Esophagus squamous epithelium (tissue), 5 donors: ENCODE measurements around the gene RAB6B. TPM values are rescaled to one million over a fixed set of nuclear protein-coding genes. Genes with fewer than 3 reads are reported as not detected.

Experiments used
- DNase-seq: peaks from one replicate; lab custom pipeline; 2025; lab: John Stamatoyannopoulos, UW
- H3K27ac ChIP-seq, 4 donors: fragments of 200-600 bp; sonication (generic); one replicate each; pipeline ENCODE4 v1.5.1; 2016 to 2019; ENCODE audit warnings: mild to moderate bottlenecking in 1 of 4
- H3K27me3 ChIP-seq, 4 donors: fragments of 200-600 bp; sonication (generic); 1 replicate in 3 of 4; 2 replicates in 1 of 4; pipeline versions ENCODE4 v1.5.1 to v1.6.0; 2017 to 2021; ENCODE audit warnings: antibody characterized with exemption in 1 of 4
- H3K36me3 ChIP-seq, 3 donors: fragments of 200-600 bp; sonication (generic); one replicate each; pipeline ENCODE4 v1.5.1; 2016 to 2019
- H3K4me1 ChIP-seq, 3 donors: fragments of 200-600 bp; sonication (generic); one replicate each; pipeline ENCODE4 v1.5.1; 2017 to 2019
- H3K4me3 ChIP-seq, 4 donors: fragments of 200-600 bp; sonication (generic); 1 replicate in 3 of 4; 2 replicates in 1 of 4; pipeline ENCODE4 v1.5.1; 2016 to 2019; ENCODE audit warnings: mild to moderate bottlenecking in 2 of 4, moderate library complexity in 1 of 4
- H3K9me3 ChIP-seq, 3 donors: fragments of 200-600 bp; sonication (generic); one replicate each; pipeline ENCODE4 v1.5.1; 2016 to 2019
- CTCF ChIP-seq, 6 experiments: fragments of 450-650 bp in 4 of 6; fragments of 200-600 bp in 2 of 6; sonication (generic) in 2 of 6; IDR thresholded peaks; one replicate each; pipeline ENCODE4 v1.5.1; 2016 to 2019; ENCODE audit warnings: antibody characterized with exemption in 6 of 6, mild to moderate bottlenecking in 4 of 6, moderate library complexity in 4 of 6
- POLR2A ChIP-seq, 4 donors: fragments of 450-650 bp; IDR thresholded peaks; one replicate each; pipeline ENCODE4 v1.6.1; 2017; ENCODE audit warnings: antibody characterized with exemption in 4 of 4, mild to moderate bottlenecking in 4 of 4, moderate library complexity in 3 of 4
- WGBS, 2 donors: methylation state at CpG; one replicate each; pipeline ENCODE4 v1.1.5; 2018; 5-methylcytosine and 5-hydroxymethylcytosine counted together
- intact Hi-C: fragments of 100-400 bp; cut with DNase I; formaldehyde crosslinking; loops from one replicate; pipeline ENCODE4 v1.15.0; 2022
- total RNA-seq, 4 donors: library from RNA; depleted of rRNA; stranded (reverse); fragments of >200 nt; gene quantifications; one replicate each; pipeline ENCODE4 v1.1.0, GENCODE V29; 2016
- donor health status: DM: yes; HTN: yes; CAD: no.

The RAB6B gene
- total RNA-seq, 4 donors from 2014 or later, result 0.09 to 1.7 (median 0.68) TPM

GRCh38 chr3:133779626-133780203, 116.0 kb downstream of the RAB6B start:
- TF ChIP-seq POLR2A (IDR thresholded peaks at IDR 0.05) (no peak), CTCF (IDR thresholded peaks at IDR 0.05) (no peak)
- H3K9me3 ChIP-seq, result no peaks in the 10 kb centered on the region
- no peak overlapping the region for H3K4me3 ChIP-seq
- DNase-seq, result no peak
- peaks cover 0 to 6% (median 0%) of the 10 kb centered on the region in 3 donors for H3K36me3 ChIP-seq
- no peak overlapping the region for H3K27ac ChIP-seq
- intact Hi-C loops, result no loop called here
- 62 to 64% methylated on average over 4 of the region's 4 CpGs for WGBS, 2 donors
- no peaks in the 10 kb centered on the region for H3K27me3 ChIP-seq
- H3K4me1 ChIP-seq, result peaks cover 0 to 36% (median 5%) of the 10 kb centered on the region in 3 donors

GRCh38 chr3:133777807-133778568, 117.7 kb downstream of the RAB6B start:
- no peaks in the 10 kb centered on the region for H3K9me3 ChIP-seq
- peaks cover 0 to 36% (median 5%) of the 10 kb centered on the region in 3 donors for H3K4me1 ChIP-seq
- H3K27ac ChIP-seq, result peak overlapping the region in 3 of 4 donors; percentile 28 to 75 (median 72)
- DNase-seq, result no peak
- H3K27me3 ChIP-seq, result no peaks in the 10 kb centered on the region
- peaks cover 0 to 9% (median 0%) of the 10 kb centered on the region in 3 donors for H3K36me3 ChIP-seq
- H3K4me3 ChIP-seq, result no peak overlapping the region
- TF ChIP-seq CTCF (IDR thresholded peaks at IDR 0.05) (no peak), POLR2A (IDR thresholded peaks at IDR 0.05) (no peak)
- WGBS, 2 donors, result 46 to 50% methylated on average over 8 of the region's 8 CpGs
- intact Hi-C loops, result no loop called here

- H3K9me3 ChIP-seq, result no peaks in the 10 kb centered on the region
- 90 to 93% methylated on average over 7 of the region's 7 CpGs for WGBS, 2 donors
- H3K27ac ChIP-seq, result peak overlapping the region in 1 of 4 donors; percentile 75
- no peak overlapping the region for H3K4me3 ChIP-seq
- no peak for DNase-seq
- intact Hi-C loops, result no loop called here
- H3K27me3 ChIP-seq, result no peaks in the 10 kb centered on the region
- peaks cover 0 to 11% (median 0%) of the 10 kb centered on the region in 3 donors for H3K36me3 ChIP-seq
- peaks cover 0 to 36% (median 5%) of the 10 kb centered on the region in 3 donors for H3K4me1 ChIP-seq
- TF ChIP-seq CTCF (IDR thresholded peaks at IDR 0.05), result peak in 1 of 6 experiments; percentile 10
- TF ChIP-seq POLR2A (IDR thresholded peaks at IDR 0.05), result no peak
Observed at GRCh38 chr3:133776794-133777438, 118.8 kb downstream of the RAB6B start.

GRCh38 chr3:133775835-133776234, 119.8 kb downstream of the RAB6B start:
- intact Hi-C loops, result no loop called here
- no peaks in the 10 kb centered on the region for H3K27me3 ChIP-seq

More at GRCh38 chr3:133775835-133776234, 119.8 kb downstream of the RAB6B start:
- H3K9me3 ChIP-seq, result no peaks in the 10 kb centered on the region
- no peak for TF ChIP-seq POLR2A (IDR thresholded peaks at IDR 0.05)
- no peak for TF ChIP-seq CTCF (IDR thresholded peaks at IDR 0.05)
- no peak overlapping the region for H3K27ac ChIP-seq
- peaks cover 0 to 16% (median 0%) of the 10 kb centered on the region in 3 donors for H3K36me3 ChIP-seq
- DNase-seq, result no peak
- 88 to 94% methylated on average over 5 of the region's 5 CpGs for WGBS, 2 donors
- H3K4me3 ChIP-seq, result no peak overlapping the region
- H3K4me1 ChIP-seq, result peaks cover 0 to 36% (median 5%) of the 10 kb centered on the region in 3 donors
